A172 (cell line): ENCODE data around the gene CABLES1. TPM values are rescaled to one million over a fixed set of nuclear protein-coding genes. Genes with fewer than 3 reads are reported as not detected.
"Not testable (repeated sequence)": the region's sequence is repeated elsewhere in the genome, so short reads cannot be mapped to it uniquely, and the experiment has no call there.

Experiments
- DNase-seq: peaks from one replicate; pipeline ENCODE4 v3.0.0-alpha.2; 2015; ENCODE audit warnings: low spot score
- total RNA-seq: library from RNA; depleted of rRNA; stranded (reverse); fragments of >200 nt; shearing (Covaris generic); gene quantifications from 2 replicates; pipeline ENCODE4 v1.2.3, GENCODE V29; 2014

CABLES1 gene
- total RNA-seq, 1 experiment from 2014 or later, result 11.3 TPM

GRCh38 chr18:23109163-23109562 is 26.1 kb upstream of the CABLES1 start:
- not testable (repeated sequence) for DNase-seq

DNA sequence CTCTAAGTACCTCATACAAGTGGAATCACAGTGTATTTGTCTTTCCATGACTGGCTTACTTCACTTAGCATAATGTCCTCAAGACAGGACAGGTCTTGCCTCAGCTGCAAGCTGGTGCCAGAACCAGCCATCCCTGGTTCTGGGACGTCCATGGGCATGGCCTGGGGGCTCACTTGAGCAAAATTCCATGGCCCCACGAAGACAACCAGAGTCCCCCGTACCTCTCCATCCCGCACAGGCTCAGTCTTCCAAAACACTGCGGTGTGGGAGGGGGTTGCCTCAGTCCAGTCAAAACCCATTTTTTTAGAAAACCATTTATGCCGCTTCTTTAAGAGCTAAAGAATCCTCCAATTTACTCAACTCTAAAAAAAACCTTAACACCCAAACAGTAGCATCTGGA is 21.7 kb upstream of the CABLES1 start:
- DNase-seq, result no peak

DNA sequence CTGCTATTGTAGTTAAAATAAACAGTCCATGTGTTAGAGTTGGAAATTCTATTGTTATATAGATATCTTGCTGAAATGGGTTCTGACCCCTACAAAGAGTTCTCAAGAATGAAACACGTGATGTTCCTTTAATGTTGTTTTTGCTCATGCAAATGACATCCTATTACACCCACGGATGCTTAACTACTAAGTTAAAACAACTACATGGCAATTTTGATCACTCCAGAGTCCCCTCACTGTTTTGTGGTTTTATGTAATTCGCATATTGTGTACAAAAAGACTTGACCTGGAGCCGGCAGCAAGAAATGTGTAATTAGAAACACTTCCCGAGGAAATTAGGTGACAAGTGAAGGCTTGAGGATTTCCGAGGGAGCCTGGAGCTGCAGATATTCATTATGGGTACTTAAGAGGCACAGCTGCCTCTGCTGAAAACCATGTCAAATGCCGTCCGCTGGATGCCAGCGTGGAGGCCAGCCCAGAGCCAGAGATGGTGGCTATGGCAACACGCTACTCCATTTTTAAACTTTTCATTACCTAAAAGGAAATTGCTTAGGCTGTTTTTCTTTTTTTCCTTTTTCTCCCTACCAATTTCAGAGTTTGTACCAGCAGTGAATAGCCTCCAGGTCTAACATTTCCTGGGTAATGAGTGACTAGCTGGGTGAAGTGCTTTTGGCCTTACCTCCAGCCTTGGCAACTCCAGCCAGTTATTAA is 21.0 kb upstream of the CABLES1 start:
- no peak for DNase-seq

DNA sequence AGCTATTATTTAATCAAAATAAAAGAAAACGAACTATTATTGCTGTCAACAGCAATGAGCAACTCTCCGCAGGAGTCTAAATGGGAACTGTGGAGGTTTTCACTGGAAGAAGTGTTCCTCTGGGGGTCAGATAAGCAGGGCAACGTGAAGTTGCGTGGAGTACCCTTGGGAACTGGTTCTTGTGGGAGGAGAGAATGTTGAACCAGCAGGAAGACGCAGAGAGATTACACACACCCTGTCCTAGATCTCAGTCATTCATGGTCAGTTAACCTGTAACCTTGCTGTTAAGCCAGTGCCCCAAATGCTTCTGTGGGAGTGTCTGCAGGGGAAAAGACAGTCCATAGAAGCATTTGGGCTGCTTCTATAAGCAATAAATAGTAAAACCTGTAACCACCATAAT is 20.4 kb upstream of the CABLES1 start:
- DNase-seq, result no peak

DNA sequence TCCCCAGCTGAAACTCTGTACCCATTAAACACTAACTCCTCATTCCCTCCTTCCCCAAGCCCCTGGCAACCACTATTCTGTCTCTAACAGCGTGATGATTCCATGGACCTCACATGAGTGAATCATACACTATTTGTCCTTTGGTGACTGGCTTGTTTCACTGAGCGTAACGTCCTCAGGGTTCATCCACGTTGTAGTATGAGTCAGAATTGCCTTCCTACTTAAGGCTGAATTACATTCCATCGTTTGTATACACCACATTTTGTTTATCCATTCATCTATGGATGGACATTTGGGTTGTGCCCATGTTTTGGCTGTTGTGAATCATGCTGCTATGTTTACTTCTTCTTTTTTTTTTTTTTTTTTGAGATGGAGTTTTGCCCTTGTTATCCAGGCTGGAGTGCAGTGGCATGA is 19.6 kb upstream of the CABLES1 start:
- DNase-seq, result peak; percentile 95

DNA sequence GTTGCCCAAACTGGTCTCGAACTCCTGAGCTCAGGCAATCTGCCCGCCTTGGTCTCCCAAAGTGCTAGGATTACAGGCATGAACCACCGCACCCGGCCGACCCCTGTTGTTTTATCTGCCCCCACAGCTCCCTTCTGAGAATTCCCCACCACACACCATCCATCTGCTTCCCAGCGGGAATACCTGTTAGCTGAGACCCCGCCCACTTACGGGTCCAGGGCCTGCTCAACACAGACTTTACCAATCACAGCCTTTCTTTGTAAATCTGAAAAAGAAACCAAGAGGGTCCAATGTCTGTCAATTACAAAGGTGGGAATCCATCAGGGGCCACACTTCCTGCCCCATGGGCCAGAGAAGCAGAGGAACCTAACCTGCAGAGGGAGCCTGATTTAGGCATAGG is 14.2 kb upstream of the CABLES1 start:
- no peak for DNase-seq

GRCh38 chr18:23122334-23123229 is 12.7 kb upstream of the CABLES1 start:
- no peak for DNase-seq

DNA sequence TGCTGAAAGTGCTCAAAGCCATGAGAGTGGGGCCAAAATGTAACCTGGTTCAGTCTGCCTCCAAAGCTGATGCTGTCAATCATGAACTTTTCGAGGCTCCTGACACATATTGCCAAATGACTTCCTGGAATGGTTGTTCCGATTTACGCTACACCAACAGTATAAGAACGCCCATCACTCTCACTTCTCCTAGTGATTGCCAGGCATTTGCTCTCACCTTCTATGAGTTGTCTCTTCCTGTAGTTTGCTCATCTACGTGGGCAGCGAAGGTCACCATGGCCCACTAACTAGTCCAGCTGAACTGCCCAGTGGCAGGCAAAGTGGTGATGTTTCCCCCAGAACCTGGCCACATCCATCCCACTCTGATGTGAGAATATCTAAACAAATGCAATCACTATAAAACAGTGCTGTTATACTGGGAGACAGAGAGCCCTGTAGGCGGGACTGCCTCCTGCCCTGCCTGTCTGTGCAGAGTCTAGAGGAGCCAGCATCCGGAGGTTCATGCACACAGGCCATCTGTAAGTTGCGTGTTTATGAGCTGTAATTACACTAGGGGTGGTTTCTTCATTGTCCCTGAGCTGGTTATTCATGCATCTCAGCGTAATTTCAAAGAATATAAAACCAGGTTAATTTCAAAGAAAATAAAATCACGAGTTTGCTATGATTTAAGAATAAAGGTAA is 8.8 kb upstream of the CABLES1 start:
- DNase-seq, result no peak

DNA sequence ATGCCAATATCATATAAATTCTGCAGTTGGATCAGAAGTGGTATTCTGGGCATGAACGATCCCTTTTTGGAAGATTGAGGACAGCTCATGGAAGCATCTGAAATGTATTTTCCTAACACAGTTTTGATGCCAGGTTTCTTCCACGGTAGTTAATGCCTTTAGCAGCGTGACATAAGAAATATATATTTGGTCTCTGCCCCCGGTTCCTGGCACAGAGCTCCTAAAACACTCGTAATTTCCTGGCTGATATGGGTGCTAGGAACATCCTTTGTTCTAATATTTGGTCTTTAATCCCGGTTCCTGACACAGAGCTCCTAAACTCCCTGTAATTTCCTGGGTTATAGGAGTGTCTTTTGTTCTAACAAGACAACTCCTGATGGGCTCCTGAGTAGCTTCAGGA is 8.2 kb upstream of the CABLES1 start:
- no peak for DNase-seq

- DNase-seq, result no peak
These were observed 5.8 kb upstream of the CABLES1 start for GRCh38 chr18:23129355-23130002.

- DNase-seq, result peak; percentile 78
These were observed 3.5 kb upstream of the CABLES1 start for GRCh38 chr18:23131693-23132319.

DNA sequence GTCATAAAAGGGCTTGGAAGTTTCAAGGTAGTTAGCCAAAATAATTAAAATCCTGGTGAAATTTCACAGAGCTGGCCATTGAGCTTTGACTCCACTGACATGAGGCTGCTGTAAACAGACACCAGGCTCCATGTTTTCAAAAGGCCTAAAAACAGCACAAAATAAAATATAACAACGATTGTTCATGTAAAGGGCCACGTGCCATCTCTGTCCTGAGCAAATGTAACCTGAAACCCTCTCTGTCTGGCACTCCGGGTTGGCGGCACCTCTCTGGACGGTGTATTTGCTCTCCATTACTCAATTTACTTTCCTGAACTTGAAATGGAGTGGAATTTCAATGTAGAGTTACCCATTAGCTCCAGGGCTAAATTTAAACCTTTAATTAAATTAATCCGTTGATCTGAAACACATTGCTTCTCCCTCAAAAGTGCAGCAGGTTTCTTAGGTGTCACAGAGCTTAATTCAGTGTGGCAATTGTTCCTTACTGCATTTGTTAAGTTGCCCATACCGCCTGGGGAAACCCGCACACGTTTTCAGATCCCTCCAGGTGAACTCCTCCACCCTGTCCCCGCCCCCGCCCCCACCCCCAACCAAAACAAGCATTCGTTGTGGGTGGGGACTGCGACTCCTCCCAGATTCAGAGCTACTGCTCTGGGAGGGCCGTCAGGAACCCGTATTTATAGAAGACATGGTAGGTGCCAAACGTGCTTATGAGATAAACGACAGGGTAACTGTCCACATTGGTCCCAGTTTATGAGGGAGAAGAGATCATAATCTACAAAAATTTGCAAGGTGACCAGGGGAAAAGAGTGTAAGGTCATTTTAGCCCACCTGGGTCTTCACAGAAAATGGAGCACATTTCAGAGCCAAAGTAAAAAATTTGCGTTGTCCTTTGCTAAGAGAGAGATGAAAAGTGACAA is 1.2 kb upstream of the CABLES1 start:
- no peak for DNase-seq

DNA sequence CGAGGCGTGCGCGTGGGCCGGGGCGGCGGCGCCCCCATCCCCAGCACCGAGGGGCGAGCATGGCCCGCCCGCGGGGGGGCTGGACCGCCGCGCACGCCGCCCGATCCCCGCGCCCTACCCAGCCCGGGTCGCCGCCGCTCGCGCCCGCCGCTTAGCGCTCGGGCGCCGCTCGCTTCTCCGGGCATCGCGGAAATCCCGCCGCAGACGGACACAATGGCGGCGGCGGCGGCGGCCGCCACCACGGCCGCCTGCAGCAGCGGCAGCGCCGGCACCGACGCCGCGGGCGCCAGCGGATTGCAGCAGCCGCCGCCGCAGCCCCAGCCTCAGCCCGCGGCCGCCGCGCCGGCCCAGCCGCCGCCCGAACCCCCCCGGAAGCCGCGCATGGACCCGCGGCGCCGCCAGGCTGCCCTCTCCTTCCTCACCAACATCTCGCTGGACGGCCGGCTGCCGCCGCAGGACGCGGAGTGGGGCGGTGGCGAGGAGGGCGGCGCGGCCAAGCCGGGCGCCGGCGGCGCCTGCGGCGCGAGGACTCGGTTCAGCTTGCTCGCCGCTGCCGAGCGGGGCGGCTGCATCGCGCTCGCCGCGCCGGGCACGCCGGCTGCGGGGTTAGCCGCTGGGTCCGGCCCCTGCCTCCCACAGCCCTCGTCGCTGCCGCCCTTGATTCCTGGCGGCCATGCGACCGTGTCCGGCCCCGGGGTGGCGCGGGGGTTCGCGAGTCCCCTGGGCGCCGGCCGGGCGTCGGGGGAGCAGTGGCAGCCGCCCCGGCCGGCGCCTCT is 453 bp downstream of the CABLES1 start:
- no peak for DNase-seq

DNA sequence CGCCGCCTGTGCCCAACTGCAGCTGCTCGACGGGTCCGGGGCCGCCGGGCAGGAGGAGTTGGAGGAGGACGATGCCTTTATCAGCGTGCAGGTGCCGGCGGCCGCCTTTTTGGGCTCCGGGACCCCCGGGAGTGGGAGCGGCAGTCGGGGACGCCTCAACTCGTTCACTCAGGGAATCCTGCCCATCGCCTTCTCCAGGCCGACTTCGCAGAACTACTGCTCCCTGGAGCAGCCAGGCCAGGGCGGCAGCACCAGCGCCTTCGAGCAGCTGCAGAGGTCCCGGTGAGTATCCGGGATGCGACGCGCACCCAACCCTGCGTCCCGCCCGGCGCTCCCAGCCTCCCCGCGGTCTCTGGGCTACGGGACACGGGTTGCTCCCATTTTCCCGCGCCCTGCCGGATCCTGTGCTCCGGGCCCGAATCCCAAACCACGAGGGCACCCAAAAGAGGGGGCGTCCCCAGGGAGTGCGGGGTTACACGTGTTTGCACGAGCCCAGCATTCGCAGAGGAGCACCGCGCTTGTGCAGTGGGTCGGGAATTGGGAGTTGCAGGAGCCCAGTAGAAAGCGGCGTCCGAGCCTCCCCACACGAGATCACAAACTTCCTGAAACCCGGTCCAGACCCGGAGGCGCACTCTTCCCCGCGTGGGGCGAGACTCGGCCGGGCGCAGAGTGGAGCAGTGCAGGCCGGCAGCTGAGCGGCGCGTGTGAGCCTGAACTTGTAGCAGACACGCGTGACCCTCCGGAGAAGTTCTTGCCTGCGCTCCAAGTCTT is 1.2 kb downstream of the CABLES1 start:
- DNase-seq, result no peak

DNA sequence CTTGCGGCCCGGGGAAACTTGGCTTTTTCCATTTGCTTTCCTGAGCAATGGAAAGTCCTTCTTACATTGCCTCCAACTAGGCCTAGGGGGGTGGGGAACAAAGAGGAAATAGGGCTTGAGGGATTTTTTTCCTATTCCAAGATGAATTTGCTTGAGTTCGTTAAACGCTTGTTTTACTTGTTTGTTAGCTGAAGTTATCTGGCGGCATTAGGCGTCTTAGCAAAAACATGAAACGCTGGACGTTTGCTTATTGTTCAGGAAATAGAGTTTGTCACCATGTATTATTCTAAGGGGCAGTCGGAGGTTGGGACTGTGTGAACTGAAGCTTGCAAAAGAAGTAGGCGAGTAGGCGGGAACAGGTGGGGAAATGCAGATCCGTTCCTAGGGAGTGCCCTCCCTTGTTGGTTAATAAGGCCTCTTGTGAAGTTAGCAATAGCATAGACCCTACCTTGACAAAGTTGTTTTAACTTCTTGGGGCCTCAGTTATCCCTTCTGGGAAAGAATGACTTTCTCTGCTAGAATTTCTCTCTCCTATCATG is 1.9 kb downstream of the CABLES1 start:
- no peak for DNase-seq

- DNase-seq, result no peak
These were observed 2.5 kb downstream of the CABLES1 start for GRCh38 chr18:23137788-23138216.

- no peak for DNase-seq
These were observed 3.2 kb downstream of the CABLES1 start for GRCh38 chr18:23138471-23138870.
